ENCODE measurements around the gene HOXA6.
A peak's percentile ranks its signal among the peaks of the same experiment; 100 is the strongest.

Gene HOXA6

DNA sequence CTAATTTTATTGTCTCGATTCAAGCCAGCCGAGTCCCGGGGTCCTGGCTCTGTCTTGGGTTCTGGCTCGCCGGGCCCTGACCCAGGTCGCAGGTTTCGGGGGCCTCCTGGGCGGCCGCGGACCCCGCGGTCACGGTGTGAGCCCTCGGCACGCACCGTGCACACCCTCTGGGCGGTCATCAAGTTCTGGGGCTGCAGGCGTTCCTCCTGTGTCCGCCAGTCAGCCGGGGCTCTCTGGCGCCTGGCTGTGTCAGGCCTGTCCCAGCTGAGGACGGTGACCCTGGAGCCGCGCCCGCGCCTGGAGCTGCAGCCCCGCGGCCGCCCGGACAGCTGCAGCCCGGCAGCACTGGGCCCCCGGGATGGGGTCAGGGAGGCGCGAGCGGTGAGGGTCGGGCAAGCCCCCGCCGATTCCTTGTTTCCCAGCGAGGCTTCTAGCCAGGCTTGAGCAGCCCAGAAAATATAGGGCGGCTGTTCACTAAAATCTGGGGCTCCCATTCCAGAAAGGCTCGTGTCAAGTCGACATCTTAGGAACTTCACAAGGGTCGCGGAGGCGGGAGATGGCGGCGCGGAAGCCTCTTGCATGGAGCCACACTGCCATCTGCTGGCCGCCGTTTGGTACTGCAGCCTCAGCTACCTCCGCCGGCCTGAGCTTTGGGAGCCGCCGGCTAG, 13.1 kb upstream of the HOXA6 start:
- peak; percentile 97 for DNase-seq

DNA sequence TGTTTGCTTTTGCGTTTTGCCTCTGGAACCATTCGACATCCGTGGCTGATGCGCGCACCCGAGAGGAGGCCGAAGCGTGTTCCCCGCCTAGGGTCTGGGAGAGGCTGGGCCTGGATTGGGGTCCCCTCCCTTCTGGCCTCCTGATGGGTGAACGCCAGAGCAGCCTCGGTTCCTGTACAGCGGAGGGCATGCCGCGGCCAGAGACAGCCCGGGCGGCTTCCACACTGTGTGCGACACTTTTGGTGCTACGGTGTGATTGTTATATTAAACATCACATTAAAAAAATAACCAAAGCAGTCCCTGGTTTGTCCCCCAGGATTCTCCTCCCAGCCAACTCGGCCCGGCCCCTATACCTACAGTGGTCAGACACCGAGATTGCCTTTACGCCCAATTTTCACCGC, 12.6 kb upstream of the HOXA6 start:
- peak; percentile 75 for DNase-seq

GRCh38 chr7:27159266-27160144, 11.9 kb upstream of the HOXA6 start:
- DNase-seq: peak; percentile 75

DNA sequence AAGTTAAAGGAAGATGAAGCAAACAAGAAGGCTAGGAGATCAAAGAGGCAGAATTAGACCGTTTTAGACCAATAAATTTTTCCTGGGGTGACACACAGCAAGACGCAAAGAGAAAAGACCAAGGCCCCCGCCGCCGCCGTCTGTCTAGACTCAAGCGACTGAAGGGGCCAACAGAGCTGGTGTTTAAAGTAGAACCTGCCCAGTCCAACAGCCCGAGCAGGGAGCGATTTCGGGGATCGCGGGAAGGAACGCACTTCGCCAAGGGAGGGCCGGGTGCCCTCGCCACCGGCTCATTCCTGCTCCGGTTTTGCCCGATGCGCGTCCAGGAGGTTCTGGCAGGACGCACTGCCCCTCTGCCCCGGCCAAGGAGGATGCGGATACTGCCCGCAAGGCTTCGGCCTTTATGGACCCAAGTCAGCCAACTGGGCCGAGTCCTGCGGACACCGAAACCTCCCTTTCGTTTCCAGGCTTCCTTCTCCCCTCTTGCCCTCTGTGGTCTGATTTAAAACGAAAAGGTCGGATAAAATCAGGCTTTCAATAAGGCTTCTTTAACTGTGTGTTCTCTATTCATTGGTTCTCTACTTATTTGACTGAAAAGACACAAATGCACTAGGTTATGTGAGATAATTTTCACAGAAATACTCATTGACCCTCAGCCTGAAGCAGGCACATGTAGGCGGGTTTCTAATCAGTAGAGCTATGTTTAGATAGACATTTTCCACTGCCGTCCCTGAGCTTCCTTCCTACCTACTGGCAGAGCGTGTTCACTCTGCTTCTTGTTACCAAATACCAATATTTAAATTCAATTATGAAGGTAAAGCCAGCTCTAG, 11.1 kb upstream of the HOXA6 start:
- peak; percentile 76 for DNase-seq

DNA sequence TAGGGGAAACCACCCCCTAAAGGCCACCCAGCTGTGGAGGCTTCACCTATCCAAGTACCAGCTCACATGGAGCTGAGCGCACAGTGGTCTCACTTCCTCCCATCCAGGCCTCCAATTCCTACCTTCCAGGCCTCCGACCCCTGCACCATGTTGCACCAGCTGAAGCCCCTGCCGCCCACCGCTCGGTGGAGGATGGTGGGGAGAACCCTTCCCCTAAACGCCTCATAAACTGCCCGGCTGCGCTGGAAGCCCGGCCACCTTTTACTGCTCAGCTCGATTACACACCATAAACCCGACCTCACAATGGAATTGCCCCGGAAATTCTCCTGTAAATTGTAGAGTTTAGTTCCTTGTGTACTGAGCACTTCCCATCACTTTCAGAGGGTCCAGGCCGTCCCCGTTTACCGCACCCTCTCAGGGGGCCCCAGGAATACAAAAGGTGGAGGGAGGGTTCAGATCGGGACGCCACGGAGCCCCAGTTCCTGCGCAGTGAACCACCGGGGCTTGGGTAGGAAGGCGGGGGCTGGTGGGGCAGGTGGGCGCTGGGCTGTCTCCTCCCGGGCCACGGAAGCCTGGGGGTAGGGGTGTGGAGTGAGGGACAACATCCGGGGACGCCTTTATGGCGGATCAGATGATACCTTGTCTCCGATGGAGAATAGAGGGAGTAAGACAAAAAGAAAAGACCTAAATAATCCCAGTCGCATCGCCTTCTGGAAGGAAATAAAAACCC, 10.3 kb upstream of the HOXA6 start:
- DNase-seq: no peak

DNA sequence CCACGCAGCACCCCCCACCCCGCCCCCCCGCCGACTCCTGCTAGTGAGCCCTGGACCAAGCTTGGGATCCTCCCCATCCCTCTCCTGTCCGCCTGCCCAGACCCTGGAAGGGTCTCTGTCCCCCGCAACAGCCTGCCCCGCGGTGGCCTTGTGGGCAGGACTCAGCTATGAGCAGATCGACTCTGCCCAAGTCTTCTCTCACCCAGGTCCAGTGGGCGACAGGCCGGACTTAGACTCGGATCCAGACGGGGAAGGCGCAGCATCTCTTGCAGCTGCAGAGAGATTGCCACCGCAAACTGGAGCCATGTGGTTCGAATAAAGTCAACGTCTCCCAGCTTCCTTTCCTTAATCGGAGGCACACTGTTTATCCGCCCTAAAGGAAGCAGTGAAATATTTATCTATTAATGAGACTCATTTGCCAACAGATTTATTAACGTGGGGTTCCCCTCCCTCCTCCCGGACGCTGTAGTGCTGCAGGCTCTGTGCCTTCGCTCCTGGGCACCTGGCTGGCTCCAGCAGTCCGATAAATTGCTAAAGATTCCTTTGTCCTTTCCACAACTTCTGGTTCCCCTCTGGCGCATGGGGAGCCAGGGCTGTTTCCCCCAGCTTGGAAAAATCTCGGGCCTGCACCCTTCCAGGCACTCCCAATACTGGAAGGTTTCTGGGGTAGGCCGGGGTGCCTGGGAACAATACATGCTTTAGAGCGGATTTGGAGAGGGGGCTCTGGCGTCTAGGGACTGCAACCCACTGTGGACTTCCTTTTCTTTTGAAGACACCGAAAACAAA, 9.5 kb upstream of the HOXA6 start:
- no peak for DNase-seq

- no peak for DNase-seq
Observed at GRCh38 chr7:27156508-27156898, 8.9 kb upstream of the HOXA6 start, which contains the start of gene HOXA7. HOXA7 (minus strand) TSS chr7:27156675; CDS start chr7:27156545, 130 bp downstream.

GRCh38 chr7:27155816-27156507, 8.4 kb upstream of the HOXA6 start:
- peak; percentile 73 for DNase-seq

- no peak for DNase-seq
Observed at GRCh38 chr7:27154901-27155815, 7.6 kb upstream of the HOXA6 start.

DNA sequence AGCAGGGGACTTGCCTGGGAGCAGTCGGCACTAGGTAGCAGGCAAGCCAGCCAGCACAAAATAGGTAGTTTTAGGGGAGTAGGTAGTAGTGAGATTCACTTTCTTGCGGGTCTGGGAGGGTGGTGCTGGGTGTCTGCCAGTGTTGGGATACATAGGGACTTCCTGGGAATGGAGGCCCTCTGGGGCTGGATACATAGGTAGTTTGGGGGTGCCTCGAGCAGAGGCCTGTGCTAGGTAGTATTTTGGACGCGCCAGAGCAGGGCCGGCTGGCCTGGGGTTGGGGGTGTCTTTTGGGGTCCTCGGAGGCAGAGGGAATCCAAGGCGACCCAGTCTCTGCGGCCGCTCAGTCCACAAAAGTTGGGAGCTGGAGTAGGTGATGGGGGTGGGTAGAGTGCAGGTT, 6.8 kb upstream of the HOXA6 start:
- DNase-seq: no peak

DNA sequence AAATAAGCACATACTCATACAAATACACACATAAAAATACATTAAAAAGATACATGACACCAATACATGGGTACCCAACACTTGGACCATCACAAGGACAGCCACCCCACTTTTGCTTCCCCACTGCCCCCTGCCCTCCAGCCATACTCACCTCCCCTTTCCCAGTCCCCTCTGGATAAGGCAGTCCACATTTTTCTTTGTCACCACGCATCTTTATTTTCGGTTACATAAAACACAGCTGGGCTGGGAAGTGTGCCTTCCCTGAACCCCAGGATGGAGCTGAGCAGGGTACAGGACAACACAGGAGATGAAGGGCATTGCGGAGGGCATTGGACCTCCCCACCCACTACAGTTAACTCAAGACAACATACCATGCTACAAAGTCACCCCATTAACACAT, 6.0 kb upstream of the HOXA6 start:
- no peak for DNase-seq

GRCh38 chr7:27152816-27153442, 5.4 kb upstream of the HOXA6 start:
- DNase-seq: no peak

DNA sequence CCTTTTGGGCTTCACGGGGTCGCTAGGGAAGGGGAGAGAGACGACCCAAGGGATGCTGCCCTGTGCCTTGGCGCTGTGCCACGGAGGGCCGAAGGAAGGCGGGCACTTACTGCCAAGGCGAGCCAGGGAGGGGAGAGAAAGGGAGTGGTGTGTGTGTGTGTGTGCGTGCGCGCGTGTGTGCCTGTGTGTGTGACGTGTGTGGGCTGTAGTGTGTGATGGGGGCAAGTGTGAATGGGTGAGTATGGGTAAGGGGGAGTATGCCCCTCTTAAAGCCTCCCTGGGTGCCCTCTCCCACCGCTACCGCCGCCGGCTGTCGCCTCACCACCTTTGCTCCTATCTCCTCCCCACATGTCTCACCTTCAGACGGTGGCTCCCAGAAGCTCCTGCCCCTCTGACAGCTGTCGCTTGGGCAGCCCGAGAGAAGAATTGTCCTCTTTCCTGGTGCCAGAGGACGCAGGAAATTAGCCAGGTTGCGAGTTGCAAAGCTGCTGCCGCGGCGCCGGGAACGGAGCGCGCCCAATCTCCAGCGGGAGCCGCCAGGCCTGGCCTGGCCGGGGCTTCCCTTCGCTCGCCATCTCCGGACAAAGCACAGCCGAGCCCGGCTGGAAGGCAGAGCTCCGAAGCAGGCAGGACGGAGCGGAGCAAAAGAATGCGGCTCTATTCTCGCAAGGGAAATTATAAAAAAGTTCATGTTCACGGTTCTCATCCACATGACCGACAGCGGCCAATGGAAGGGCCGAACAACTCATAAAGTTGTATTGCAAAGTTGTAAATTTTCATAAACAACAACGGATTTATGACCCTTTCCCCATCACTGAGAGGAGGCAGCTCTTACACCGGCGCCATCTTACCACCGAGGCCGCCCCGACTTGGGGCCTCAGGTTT, 4.6 kb upstream of the HOXA6 start, which contains the start of gene HOXA3:
HOXA3 (minus strand) TSS at position 653 of the 885 bp plus-strand sequence. CDS start 41,943 bp downstream, outside the sequence.
- peak; percentile 68 for DNase-seq

GRCh38 chr7:27151341-27151930, 3.9 kb upstream of the HOXA6 start:
- DNase-seq: no peak

GRCh38 chr7:27150568-27151340, 3.2 kb upstream of the HOXA6 start:
- peak; percentile 92 for DNase-seq

DNA sequence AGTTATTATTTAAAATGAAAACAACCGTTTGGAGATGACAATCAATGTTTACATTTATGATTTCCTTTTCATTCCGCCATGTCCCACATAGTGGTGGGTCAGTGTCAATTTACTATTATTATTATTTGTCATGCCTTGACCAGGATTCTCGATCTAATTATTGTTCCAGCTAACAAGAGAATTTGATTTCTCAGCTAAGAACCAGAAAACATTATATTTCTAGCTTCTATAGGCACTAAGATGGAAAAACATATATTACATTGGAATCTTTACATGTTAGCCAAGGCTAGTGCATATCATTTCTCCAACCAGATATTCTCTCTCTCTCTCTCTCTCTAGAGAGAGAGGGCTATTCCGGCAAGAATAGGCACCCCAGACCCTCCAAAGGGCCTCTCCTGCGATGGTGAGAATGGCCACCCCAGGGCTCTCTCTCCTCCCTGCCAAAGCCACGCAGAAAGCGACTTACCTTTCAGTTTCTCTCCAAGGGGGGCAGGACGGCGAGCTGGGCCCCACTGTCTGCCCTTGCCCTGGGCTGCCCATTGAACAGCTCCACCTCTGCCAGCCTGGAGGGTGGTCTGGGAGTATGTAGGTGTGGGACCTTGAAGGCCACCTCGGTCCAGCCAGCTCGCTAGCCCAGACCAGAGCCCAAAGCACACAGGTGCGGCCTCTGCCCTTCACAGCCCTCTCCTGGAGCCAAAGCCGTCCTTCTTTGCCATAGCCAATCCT, 2.4 kb upstream of the HOXA6 start:
- no peak for DNase-seq

Measured in retina (tissue), 1 donor.